ENCODE measurements around the gene MVB12B.

GRCh38 chr9:126475933-126476555, 149.4 kb downstream of the MVB12B start:
- TF ChIP-seq CTCF (IDR thresholded peaks at IDR 0.05; ENCODE audit: poor library complexity, severe bottlenecking) (no peak), EZH2 (IDR thresholded peaks at IDR 0.05; ENCODE audit: borderline replicate concordance, insufficient read depth, low read length, poor library complexity, severe bottlenecking) (no peak), TAF1 (IDR thresholded peaks at IDR 0.05; ENCODE audit: low read depth) (no peak), EP300 (conservative IDR thresholded peaks at IDR 0.05; ENCODE audit: poor library complexity, severe bottlenecking) (no peak), REST (IDR thresholded peaks at IDR 0.05; ENCODE audit: borderline replicate concordance) (no peak), MXI1 (conservative IDR thresholded peaks at IDR 0.05; ENCODE audit: poor library complexity, severe bottlenecking) (no peak), RAD21 (conservative IDR thresholded peaks at IDR 0.05) (no peak), POLR2AphosphoS5 (IDR thresholded peaks at IDR 0.05) (no peak), SMC3 (conservative IDR thresholded peaks at IDR 0.05; ENCODE audit: poor library complexity) (no peak)
